ENCODE measurements around the gene NOSIP. TPM values are rescaled to one million over a fixed set of nuclear protein-coding genes. Genes with fewer than 3 reads are reported as not detected.

The NOSIP gene, protein sequence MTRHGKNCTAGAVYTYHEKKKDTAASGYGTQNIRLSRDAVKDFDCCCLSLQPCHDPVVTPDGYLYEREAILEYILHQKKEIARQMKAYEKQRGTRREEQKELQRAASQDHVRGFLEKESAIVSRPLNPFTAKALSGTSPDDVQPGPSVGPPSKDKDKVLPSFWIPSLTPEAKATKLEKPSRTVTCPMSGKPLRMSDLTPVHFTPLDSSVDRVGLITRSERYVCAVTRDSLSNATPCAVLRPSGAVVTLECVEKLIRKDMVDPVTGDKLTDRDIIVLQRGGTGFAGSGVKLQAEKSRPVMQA
- polyA plus RNA-seq (2012; rRNA removed) = 101 and 128 TPM in 2 replicates
- polyA plus RNA-seq (2012; cell fraction: cytosol; rRNA removed) = 53.6 and 77.6 TPM in 2 replicates
- 159 and 225 TPM in 2 replicates for polyA plus RNA-seq (2012; cell fraction: nucleus; rRNA removed)

DNA sequence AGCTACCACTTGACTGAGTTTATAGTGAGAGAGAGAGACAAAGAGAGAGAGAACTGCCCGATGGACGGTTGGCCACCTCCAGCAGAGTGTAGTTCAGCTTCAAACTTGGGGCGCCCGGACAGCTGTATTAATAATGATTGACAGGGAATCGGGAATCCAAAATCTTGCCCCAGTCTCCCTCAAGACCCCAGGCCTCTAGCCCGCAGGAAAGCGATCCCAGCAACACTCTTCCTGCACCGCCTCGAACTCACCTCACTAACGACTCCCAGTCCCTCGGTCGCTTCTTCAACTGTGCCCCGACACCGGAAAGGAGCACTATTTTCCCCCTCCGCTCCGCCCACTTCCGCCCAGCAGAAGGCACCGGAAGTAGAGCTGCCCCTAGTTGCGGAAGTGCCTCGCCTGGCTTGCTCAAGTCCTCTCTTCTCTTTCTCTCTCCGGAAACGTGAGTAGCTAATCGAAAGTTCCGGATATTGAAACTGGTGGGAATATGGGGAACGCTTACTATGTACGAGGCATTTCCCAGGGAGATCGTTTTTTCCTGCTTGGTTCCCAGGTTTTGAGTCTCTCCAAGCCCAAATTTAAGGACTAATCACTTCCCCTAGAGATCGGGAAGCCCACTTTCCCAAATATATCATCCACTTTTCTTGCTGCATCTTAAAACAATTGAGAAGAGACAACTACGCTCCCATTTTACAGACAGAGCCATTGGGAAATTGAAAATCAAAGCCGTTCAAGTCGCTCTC, at the start of gene NOSIP:
NOSIP (minus strand) TSS at position 293 of the 743 bp plus-strand sequence. CDS start 19,865 bp downstream, outside the sequence.
- POLR2A ChIA-PET = interaction anchor here (0.6 to 2.5 kb wide), 9 partner anchors 9 to 132 kb away, joined by 3 to 11 read pairs (median 4); partner anchors contain the start of genes PRR12, RPS11 and RRAS

More for the DNA sequence above, at the start of gene NOSIP:
- H3K79me2 ChIP-seq (ENCODE audit: insufficient read depth) = peaks cover 48% of the 10 kb centered on the region
- TF ChIP-seq POLR2AphosphoS5 (IDR thresholded peaks at IDR 0.05; ENCODE audit: low read depth, low read length) (peak; percentile 100), CTCF (IDR thresholded peaks at IDR 0.05) (no peak), NRF1 (IDR thresholded peaks at IDR 0.05; ENCODE audit: low read depth, low read length) (no peak), GATA2 (CRISPR knock-in tag; IDR thresholded peaks at IDR 0.05) (no peak), FOXM1 (IDR thresholded peaks at IDR 0.05; ENCODE audit: low read depth) (no peak), TAF1 (IDR thresholded peaks at IDR 0.05; ENCODE audit: borderline replicate concordance, low read depth, low read length) (peak; percentile 99), MXI1 (IDR thresholded peaks at IDR 0.05; ENCODE audit: low read depth, low read length) (peak; percentile 59), GABPA (IDR thresholded peaks at IDR 0.05; ENCODE audit: low read depth) (peak; percentile 100), ELF1 (IDR thresholded peaks at IDR 0.05) (peak; percentile 90), MEF2A (IDR thresholded peaks at IDR 0.05; ENCODE audit: borderline replicate concordance, low read depth) (no peak), CHD2 (IDR thresholded peaks at IDR 0.05; ENCODE audit: low read length, partially characterized antibody) (peak; percentile 95), REST (IDR thresholded peaks at IDR 0.05; ENCODE audit: low read depth, low read length) (no peak), USF2 (IDR thresholded peaks at IDR 0.05; ENCODE audit: borderline replicate concordance, low read depth, low read length) (no peak), SIN3A (IDR thresholded peaks at IDR 0.05; ENCODE audit: borderline replicate concordance, low read depth, low read length) (peak; percentile 83; the same call in 1 of the 2 replicates), EP300 (IDR thresholded peaks at IDR 0.05; ENCODE audit: borderline replicate concordance in 1 of 2, low read depth in 1 of 2, low read length in 1 of 2) (no peak; a peak in 1 of 4 replicates), YY1 (IDR thresholded peaks at IDR 0.05; ENCODE audit: low read depth) (peak; percentile 71; the same call in 1 of the 2 replicates)
- TF ChIP-seq, protein P1, sequence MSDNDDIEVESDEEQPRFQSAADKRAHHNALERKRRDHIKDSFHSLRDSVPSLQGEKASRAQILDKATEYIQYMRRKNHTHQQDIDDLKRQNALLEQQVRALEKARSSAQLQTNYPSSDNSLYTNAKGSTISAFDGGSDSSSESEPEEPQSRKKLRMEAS (IDR thresholded peaks at IDR 0.05; ENCODE audit: low read depth) = peak; percentile 91
- TF ChIP-seq, protein P2, sequence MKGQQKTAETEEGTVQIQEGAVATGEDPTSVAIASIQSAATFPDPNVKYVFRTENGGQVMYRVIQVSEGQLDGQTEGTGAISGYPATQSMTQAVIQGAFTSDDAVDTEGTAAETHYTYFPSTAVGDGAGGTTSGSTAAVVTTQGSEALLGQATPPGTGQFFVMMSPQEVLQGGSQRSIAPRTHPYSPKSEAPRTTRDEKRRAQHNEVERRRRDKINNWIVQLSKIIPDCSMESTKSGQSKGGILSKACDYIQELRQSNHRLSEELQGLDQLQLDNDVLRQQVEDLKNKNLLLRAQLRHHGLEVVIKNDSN (IDR thresholded peaks at IDR 0.05; ENCODE audit: borderline replicate concordance, low read depth) = peak; percentile 58; the same call in 1 of the 2 replicates
- TF ChIP-seq, protein P3, sequence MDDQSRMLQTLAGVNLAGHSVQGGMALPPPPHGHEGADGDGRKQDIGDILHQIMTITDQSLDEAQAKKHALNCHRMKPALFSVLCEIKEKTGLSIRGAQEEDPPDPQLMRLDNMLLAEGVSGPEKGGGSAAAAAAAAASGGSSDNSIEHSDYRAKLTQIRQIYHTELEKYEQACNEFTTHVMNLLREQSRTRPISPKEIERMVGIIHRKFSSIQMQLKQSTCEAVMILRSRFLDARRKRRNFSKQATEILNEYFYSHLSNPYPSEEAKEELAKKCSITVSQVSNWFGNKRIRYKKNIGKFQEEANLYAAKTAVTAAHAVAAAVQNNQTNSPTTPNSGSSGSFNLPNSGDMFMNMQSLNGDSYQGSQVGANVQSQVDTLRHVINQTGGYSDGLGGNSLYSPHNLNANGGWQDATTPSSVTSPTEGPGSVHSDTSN (IDR thresholded peaks at IDR 0.05) = peak; percentile 27; the same call in 1 of the 2 replicates
- H3K9me2 ChIP-seq = no peaks in the 10 kb centered on the region
- H3K4me1 ChIP-seq (ENCODE audit: control insufficient read depth in 1 of 2, insufficient read depth in 2 of 2, low read depth in 1 of 2, low read length in 1 of 2) = peaks cover 0 to 13% of the 10 kb centered on the region in 2 experiments; a peak in 2 of 4 replicates
- no peaks in the 10 kb centered on the region for H3K27me3 ChIP-seq (ENCODE audit: insufficient read depth)
- peaks cover 2 to 11% of the 10 kb centered on the region in 2 experiments for H3K36me3 ChIP-seq (replicated peaks in 1 of 2; ENCODE audit: control insufficient read depth in 1 of 2, insufficient read depth in 2 of 2, low read length in 1 of 2)
- H3F3A ChIP-seq (replicated peaks; ENCODE audit: insufficient read depth) = peaks cover 3% of the 10 kb centered on the region
- peak within 1 kb of the TSS; percentile 100 for H2AFZ ChIP-seq (ENCODE audit: low read depth)
- peak within 1 kb of the TSS; percentile 74 for H3K4me2 ChIP-seq
- peak within 1 kb of the TSS; percentile 66 to 88 for H3K4me3 ChIP-seq (ENCODE audit: low read depth in 2 of 2, low read length in 1 of 2)
- DNase-seq = peak; percentile 88
- CTCF ChIA-PET = interaction anchor here (0.6 to 6.8 kb wide), 9 partner anchors 10 to 104 kb away, joined by 3 to 65 read pairs (median 4); partner anchors contain the start of gene RPS11
- H4K20me1 ChIP-seq (ENCODE audit: insufficient read depth) = no peaks in the 10 kb centered on the region; the same call in 1 of the 2 replicates
- peak within 1 kb of the TSS; percentile 83 for H3K9ac ChIP-seq
- WGBS (ENCODE audit: low lambda C conversion rate) = 3% methylated on average over 31 of the region's 31 CpGs
- no peaks in the 10 kb centered on the region for H3K9me3 ChIP-seq
- H3K27ac ChIP-seq (ENCODE audit: low read depth in 2 of 2, low read length in 1 of 2) = peak within 1 kb of the TSS; percentile 50 to 69
